MV-4-11 (cell line): ENCODE results near the gene KIF23.

Source experiments
- DNase-seq: peaks from one replicate; lab custom pipeline; 2025; lab: John Stamatoyannopoulos, UW

KIF23 gene

GRCh38 chr15:69394556-69395282 is 19.4 kb upstream of the KIF23 start:
- peak; percentile 83 for DNase-seq

- DNase-seq = no peak
Measured at GRCh38 chr15:69395460-69395859, 18.7 kb upstream of the KIF23 start.

DNA sequence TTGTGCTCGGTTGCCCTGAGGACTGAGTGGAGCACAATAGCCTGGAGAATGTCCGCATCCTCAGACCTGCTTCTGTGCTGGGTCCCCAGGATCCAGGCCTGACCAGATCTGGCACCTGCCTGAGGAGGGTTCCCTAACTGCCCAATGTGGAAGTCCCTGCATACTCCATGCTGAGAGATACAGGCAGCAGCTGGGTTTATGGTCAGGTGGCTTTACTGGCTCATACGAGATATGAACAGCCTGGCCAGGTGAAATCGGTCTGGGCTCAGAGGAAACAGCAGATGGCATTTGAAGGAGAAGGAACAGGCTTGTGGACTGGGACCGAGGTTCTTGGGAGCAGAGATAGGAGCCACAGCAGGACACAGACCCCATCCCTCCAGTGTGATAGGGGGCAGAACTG is 18.2 kb upstream of the KIF23 start:
- DNase-seq = no peak

- DNase-seq = peak; percentile 42
Measured at GRCh38 chr15:69398491-69398891, 15.7 kb upstream of the KIF23 start.

DNA sequence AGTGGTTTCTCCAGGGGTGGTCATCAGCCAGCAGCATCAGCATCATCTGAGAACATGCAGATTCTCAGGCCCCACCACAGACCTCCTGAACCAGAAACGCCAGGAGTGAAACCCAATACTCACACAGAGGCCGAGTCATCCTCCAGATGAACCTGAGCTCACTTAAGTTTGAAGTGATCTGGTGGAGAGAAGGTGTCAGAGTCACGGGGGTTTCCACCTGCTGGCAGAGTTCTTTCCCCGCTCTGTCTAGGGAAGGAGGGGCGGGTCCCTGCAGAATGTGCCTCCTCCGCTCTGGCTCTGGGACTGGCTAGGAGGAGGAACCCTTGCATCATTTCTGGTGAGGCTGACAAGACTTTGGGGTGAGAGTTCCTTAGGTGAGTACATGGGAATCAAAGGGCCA is 13.3 kb upstream of the KIF23 start:
- no peak for DNase-seq

DNA sequence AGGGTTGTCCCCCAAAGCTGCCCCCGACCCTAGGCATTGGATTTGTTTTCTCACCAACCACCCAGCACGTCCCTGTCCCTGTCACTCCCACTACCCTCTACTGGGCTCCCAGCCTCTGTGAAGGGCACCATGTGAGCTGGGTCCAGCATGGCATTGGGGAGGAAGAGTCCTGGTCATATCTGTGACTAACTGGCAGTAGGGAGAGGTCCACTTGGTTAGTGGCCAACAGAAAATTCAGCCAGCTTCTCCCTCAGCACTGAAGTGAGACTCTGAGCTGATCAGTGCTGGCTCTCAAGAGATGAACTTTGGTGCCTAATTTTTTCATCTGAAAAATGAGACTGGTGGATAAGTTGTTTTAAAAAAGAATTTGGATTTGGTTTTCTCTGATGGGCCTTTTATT is 11.3 kb upstream of the KIF23 start:
- DNase-seq = no peak

GRCh38 chr15:69403594-69403993 is 10.6 kb upstream of the KIF23 start:
- peak; percentile 72 for DNase-seq

- DNase-seq = no peak
Measured at GRCh38 chr15:69405110-69405509, 9.0 kb upstream of the KIF23 start.

DNA sequence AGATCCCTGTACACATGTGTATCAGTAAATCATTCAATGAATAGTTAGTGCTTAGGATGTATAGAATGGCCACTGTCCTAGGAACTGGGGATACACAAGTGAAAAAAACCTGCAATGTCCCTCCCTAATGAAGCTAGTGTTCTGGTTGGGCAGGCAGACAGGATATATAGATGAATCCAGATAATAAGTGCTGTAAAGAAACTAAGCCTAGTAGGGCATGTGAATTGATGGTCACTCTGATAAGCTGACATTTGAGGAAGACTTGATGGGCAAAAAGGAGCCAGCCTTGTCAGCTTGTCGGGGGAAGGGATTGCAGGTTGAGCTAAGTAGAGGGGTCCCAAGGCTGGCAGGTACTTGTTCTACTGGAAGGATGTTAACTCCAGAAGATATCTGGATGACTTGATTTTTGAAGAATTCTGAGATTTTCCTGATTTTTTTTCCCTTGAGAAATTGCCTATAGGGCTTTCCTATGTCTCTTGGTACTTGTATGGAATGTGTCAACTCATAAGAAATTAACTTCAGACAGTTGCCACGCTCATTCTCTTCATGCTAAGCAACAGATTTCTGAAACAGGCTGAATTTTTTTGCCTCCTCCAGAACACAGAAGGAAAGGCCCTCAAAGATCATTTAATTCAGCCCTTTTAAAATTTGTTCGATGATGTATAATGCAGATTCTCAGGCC is 6.3 kb upstream of the KIF23 start:
- no peak for DNase-seq

- no peak for DNase-seq
Measured at GRCh38 chr15:69408841-69409240, 5.3 kb upstream of the KIF23 start.

GRCh38 chr15:69410248-69410874 is 3.8 kb upstream of the KIF23 start:
- peak; percentile 57 for DNase-seq

- DNase-seq = no peak
Measured at GRCh38 chr15:69412274-69412673, 1.9 kb upstream of the KIF23 start.

DNA sequence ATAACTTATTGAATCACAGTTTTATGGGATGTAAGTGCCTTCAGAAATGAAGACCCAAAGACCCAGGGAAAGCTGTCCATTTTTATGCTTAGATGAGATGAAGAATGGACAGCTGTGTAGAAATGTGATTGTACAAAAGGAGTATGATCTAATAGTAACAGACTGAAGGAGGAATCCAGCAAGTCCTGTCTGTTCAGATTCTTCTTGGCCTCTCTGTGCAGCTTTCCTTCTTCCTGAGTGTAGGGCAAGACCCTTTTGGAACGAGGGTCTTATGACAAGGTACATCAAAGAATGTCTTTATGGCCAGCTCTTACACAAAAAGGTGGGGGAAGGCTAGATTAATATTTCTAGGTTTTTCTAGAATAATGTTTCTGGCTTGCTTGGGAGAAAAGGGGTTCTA is 1.4 kb upstream of the KIF23 start:
- DNase-seq = no peak

DNA sequence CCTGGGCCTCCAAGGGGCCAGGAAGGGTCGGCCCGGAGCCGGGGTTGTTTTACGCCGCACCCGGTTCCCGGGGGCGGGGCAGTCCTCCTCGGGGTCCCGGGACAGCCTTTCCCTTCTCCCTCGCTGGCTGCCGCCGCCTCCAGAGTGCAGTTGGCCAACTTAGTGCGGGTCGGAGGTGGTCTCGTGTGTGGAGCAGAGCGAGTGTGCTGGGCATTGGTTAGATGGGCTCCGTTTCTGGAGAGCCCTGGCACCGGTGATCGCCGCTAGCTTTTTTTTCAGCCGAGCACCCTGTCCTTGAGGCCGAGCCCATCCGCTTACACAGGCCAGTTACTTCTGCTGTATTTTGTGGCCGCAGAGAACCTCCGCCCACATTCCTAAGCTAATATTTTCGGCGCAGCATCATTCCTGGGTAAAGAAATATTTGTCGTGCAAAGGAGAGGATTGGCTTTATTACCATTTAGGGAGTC is 585 bp downstream of the KIF23 start:
- peak; percentile 26 for DNase-seq

DNA sequence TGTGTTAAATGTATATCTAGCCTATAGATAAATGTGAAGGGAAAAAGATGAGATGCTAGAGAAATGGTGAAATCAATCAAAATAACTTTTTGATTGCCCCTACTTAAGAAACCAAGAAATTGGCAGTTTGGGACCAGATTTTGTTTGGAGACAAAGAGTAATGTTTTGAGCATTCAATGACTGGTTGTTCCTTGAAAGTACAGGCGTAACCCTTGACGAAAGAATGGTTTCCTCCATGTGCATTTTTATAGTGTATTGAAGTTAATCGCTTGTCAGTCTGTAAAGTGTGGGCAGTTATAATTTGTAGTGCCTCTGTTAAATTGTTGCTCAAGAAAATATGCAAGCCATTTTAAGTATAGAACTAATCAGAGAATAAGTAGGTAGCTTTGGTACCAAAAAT is 1.2 kb downstream of the KIF23 start:
- no peak for DNase-seq

DNA sequence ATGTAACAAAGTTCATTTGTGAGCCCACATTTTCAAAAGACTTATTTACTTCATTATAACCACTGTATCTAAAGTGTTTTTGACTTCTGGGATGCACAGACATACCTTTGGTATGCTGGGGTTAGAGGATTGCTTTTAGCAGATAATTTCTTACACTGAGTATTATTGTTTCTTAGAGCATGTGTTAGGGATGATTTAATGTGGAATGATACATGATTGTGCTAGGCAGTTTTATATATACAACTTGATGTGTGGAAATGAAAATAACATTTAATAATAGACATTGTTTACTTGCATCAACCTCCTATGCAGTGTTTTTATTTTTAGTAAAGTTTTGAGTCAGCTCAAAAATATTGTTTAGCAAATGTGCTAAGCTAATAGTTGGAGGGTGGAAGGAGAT is 3.4 kb downstream of the KIF23 start:
- no peak for DNase-seq

DNA sequence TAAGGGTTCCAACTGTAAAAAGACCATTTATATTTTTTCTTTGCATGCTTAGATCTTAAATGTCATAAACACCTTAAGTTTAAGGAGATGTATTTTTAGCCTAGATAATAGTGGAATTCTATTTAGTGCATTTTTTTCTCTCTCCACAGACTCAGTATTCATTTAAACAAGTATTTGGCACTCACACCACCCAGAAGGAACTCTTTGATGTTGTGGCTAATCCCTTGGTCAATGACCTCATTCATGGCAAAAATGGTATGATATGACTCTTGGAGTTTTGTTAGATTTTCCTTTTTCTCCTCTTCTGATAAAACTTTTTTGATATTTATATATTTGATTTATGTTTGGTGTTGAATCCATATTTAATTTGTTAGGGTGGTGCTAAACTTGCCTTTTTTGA is 7.3 kb downstream of the KIF23 start:
- DNase-seq = no peak

GRCh38 chr15:69422336-69422895 is 8.3 kb downstream of the KIF23 start:
- no peak for DNase-seq

DNA sequence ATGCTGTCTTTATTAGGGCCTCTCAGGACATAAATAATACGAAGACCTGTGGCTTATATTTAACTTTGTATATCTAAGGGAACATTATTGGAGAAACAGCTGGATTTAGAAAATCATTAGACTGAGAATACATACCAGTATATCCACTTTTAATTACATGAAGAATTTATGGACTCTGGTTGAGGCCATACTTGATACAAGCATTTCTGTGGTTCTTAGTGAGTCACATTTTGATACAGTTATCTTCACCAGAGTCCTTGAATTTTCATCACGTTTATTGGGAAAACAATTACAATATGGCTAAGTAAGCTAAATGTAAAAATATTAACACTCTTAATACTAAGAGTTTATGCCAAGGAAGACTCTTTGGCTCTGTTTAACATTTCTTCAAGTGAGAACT is 9.9 kb downstream of the KIF23 start:
- no peak for DNase-seq

- no peak for DNase-seq
Measured at GRCh38 chr15:69424748-69425413, 10.7 kb downstream of the KIF23 start.

GRCh38 chr15:69433831-69434230 is 19.7 kb downstream of the KIF23 start:
- no peak for DNase-seq

- no peak for DNase-seq
Measured at GRCh38 chr15:69434238-69434637, 20.1 kb downstream of the KIF23 start.
